HG03045 (cell line): ENCODE measurements around the gene FYTTD1.
"Not testable (repeated sequence)": the region's sequence is repeated elsewhere in the genome, so short reads cannot be mapped to it uniquely, and the experiment has no call there.

Experiments used
- ATAC-seq: cut with Tn5 transposase; IDR thresholded peaks from one replicate; pipeline ENCODE4 v1.9.1; 2021; ENCODE audit warnings: mild to moderate bottlenecking, moderate library complexity; ENCODE audit not compliant: unreplicated experiment

The FYTTD1 gene, protein sequence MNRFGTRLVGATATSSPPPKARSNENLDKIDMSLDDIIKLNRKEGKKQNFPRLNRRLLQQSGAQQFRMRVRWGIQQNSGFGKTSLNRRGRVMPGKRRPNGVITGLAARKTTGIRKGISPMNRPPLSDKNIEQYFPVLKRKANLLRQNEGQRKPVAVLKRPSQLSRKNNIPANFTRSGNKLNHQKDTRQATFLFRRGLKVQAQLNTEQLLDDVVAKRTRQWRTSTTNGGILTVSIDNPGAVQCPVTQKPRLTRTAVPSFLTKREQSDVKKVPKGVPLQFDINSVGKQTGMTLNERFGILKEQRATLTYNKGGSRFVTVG

DNA sequence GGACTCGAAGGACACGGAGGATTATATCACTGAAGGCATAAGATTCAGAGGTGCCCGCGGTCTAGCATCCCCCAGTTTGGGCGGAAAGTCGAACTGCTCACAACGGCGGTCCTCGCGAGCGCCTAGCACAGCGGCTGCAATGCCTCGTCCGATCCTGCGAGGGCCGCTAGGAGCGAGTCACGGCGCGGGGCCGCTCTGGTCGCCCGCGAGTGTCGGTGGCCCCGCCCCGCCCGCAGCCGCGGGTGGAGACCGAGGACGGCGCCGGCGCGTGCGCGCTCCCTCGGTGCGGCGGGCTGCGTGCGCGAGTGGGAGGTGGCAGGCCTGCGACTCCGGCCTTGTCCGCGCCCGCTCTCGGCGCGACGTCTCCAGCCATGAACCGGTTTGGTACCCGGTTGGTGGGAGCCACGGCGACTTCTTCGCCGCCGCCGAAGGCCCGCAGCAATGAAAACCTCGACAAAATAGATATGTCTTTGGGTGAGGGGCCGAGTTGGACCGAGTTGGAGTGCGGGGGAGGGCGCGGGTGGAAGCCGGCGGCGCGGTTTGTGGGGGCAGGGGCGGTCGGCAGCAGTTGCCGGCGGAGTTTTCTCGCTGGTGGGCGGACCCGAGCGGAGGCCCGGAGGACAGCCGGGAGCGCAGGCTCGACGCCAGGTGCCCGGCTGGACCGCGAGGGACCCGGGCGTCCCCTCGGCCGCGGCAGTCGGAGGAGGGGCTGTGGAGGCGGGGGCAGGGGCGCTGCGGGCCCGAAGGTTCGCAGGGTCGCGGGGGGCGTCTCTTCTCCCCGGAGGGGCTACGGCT lies at the start of gene FYTTD1:
Gene FYTTD1 (plus strand): TSS at position 283 of the 795 bp plus-strand sequence. CDS start 89 bp downstream, at position 372.
- peak; percentile 78 for ATAC-seq

DNA sequence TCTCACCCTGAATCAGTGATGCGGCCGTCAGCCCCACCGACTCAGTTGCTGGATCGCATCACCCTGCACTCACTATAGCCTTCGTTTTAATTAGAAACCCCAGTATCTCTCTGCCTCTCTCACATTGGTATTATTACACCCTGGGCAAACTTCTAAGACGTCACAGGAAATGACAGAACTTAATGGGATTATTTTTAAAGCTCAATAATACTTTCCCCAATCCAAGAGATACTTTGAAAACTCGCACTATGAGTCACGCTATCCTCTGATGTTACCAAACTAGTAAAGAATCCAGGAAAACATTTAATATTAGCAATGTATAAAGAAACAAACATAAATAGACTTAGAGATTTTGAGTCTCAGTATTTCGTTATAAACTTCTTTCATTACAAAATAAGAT lies 49.6 kb upstream of the FYTTD1 start:
- ATAC-seq: no peak

DNA sequence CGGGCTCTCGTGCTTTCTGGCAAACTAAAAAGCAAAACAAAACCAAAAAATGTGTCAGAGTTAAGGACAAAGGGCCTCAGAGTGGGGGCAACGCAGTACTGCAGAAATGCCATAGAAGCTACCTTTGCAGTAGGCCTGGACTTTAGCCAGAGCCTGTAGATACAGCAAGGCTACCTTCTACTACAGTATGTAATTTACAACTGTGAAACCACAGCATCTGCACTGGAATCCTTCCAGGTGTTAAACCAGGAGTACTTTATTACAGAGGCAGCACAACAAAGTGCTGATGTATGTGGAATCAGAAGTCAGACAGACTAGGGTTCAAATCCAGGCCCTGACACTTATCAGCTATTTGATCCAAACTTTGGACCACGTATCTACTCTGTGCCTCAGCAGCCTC lies 47.8 kb upstream of the FYTTD1 start:
- ATAC-seq: no peak

DNA sequence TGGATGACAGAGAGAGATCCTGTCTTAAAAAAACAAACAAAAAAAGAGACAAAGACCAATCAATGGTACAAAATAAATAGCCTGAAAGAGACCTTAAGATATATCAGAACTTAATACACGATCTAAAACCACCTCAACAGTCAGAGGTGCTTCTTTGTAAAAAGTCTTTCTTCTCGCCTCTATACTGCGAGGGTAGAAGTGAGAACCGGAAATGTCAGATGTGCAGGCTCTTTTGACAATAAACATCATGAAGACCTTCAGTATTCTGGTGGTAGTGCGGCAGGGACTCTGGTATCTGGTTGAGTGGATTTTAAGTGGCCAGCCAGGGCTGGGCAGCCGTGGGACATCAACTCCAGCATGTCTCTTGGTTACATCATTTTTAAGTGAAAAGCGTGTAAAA lies 43.0 kb upstream of the FYTTD1 start:
- no peak for ATAC-seq

DNA sequence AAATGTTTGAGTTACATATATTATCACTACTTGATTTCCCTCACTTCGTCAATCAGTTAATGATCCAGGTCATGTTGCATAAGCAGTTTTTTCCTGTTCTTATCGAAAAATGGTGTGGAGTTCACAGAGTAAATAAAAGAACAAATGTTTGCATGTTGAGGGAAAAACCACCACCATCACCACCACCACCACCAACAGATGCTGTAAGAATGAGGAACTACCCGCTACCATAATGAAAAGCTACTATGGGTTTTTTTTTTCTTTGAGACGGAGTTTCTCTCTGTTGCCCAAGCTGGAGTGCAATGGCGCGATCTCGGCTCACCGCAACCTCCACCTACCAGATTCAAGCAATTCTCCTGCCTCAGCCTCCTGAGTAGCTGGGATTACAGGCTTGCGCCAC lies 40.5 kb upstream of the FYTTD1 start:
- no peak for ATAC-seq

DNA sequence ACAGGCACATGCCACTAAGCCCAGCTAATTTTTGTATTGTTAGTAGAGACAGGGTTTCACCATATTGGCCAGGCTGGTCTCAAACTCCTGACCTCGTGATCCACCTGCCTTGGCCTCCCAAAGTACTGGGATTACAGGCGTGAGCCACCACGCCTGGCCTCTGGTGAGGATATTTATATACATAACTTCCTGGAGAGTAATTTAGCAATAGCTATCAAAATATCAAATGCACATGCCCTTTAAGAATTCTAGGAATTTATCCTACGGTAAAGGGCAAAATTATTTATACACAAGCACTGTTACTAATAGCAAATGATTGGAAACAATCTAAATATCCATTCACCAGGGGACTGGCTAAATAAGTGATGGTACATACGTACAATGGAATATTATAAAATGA lies 38.7 kb upstream of the FYTTD1 start:
- not testable (repeated sequence) for ATAC-seq

DNA sequence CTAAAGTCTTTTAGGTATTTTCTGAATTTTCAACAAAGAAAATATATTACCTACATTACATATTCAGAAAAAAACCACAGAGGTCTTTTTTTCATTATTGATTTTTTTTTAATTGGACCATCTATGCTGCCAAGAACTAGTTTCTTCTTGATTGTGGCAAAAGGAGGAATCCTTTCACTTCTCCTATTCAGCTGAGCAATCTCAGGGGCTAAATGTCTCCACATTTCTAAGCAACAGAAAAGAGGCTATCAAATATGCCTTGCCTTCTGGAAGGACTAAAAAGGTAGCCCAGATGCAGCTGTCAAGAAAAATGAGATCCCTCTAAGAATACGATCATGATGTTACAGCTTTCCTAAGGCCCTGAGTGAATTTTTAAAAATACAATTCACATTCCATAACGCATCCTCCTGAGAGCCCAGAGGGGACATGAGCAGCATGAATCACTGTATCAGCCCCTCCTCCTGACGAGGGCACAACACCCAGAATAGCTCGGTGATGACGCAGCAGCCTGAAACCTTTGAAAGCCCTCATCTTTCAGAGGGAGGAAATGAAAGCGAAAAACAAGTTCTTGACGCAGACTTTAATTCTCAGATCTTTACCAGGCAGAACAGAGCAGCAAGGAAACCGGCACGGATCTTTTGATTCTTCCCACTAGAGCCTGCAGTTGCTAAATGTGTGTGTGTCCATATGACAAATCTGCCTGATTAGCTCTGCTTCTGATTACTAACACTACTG lies 37.5 kb upstream of the FYTTD1 start:
- ATAC-seq: peak; percentile 91

DNA sequence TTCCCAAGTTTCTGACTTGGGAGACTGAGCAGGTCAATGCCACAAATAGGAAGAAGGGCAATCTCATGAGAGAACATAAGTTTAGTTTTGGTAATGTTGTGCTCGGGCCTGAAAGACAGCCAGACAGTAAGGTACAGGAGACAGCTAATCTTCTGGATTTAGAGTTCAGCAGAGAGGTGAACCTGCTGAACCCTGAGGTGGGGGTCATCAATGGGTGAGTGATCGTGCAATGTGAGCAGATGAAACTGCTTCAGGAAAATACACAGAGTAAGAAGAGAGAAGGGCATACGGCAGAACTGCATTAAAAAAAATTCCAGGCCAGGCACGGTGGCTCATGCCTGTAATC lies 36.2 kb upstream of the FYTTD1 start:
- ATAC-seq: no peak

DNA sequence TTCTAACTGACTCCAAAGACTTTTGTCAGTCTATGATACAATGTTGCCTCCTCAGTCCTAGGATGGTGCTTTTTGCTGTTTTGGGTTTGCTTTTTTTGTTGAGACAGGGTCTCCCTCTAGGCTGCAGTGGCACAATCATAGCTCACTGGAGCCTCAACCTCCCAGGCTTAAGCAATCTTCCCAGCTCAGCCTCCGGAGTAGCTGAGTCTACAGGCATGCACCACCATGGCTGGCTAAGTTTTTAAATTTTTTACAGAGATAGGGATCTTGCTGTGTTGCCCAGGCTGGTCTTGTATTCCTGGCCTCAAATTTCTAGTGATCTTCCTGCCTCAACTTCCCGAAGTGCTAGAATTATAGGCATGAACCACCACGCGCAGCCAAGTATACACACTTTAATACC lies 35.4 kb upstream of the FYTTD1 start:
- no peak for ATAC-seq

DNA sequence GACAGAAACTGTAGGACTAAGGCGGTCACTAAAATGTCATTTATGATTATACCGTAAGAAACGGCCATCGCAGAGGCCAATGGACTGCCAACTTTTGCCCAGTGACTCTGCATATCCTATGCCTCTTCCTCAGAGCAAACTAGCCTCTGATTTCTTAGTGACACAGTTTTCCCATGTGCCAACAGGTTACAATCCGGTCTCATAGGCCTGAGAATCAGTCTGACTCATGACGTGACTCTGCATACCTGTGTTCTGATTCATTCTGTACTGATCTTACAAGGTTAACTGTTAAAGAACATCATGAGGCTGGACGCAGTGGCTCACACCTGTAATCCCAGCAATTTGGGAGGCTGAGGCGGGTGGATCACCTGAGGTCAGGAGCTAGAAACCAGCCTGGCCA lies 30.8 kb upstream of the FYTTD1 start:
- no peak for ATAC-seq

DNA sequence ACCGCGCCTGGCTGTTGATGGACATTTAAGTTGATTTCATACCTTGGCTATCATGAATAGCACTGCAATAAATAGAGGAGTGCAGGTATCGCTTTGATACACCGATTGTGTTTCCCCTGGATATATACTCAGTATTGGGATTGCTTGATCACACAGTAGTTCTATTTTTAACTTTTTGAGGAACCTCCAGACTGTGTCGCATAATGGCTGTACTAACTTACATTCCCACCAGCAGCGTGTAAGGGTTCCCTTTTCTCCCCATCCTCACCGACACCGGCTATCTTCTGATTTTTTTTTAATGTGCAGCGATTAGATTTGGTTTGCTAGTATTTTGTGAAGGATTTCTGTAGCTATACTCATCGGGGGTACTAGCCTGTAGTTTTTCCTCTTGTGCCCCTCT lies 29.0 kb upstream of the FYTTD1 start:
- no peak for ATAC-seq

DNA sequence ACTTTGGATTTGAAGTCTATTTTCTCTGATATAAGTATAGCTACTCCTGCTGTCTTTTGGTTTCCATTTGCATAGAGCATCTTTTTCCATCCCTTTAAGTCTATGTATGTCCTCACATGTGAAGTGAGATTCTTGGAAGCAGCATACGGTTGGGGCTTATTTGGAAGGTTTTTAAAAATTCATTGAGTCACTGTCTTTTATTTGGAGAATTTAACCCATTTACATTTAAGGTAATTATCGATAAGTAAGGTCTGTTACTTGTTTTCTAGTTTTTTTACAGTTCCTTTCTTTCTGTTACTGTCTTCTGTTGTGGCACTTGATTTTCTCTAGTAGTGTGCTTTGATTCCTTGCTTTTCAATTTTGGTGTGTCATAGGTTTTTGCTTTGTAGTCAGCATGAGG lies 26.9 kb upstream of the FYTTD1 start:
- no peak for ATAC-seq

DNA sequence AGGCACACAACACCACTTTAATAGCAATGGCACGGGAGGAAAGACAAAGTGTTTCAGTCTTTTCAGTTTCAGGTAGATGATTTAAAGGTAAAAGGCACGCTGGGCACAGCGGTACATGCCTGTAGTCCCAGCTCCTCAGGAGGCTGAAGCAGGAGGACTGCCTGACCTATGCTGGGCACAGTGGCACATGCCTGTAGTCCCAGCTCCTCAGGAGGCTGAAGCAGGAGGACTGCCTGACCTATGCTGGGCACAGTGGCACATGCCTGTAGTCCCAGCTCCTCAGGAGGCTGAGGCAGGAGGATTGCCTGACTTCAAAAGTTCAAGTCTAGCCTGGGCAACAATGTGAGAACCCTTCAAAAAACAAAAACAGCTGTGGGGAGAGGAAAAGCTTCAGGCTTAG lies 21.8 kb upstream of the FYTTD1 start:
- ATAC-seq: not testable (repeated sequence)

DNA sequence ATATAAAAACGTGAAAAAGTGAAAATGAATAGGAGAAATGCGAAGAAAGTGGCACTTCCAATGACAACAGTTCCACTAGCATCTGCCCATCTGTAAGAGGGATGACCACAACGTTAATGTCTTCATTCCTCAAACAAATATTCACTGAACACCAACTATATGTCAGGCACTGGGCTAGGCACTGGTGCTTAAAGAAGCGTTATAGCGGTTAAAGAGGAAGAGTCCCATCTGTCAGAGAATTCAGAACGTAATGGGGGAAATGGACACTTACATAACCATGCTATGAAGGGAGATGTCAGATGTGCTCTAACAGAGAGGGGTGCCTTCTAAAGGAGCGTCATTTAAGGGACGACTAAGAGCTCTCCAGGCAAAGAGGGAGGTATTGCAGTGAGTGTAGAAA lies 21.2 kb upstream of the FYTTD1 start:
- ATAC-seq: no peak

DNA sequence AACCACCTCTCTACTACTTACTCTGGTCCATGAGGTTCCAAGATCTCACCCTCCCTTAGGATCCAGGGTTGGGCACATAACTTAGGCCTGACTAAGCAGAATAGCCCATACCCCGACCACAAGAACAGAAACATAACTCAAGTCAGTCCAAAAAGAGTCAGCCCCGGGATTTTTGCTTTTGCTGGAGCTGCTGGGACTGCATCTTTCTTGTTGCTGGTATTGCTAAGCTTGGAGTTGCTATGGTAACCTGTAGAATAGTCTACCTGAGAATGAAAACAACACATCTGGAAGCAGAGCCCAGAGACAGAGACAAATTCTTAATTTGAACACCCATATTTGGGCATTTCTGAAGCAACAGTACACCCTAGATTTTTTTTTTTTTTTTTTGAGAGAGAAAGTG lies 19.5 kb upstream of the FYTTD1 start:
- ATAC-seq: no peak

DNA sequence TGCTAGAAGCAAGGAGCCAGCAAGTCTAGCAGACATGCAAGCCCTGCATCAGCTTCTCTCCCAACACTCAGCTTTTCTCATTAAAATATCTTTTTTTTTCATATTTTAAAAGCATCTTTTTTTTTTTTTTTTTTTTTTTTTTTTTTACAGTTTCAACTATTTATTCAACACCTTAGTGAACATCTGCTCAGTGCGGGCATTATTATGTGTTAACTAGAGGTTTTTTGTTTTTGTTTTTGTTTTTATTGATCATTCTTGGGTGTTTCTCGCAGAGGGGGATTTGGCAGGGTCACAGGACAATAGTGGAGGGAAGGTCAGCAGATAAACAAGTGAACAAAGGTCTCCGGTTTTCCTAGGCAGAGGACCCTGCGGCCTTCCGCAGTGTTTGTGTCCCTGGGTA lies 18.9 kb upstream of the FYTTD1 start:
- ATAC-seq: not testable (repeated sequence)

DNA sequence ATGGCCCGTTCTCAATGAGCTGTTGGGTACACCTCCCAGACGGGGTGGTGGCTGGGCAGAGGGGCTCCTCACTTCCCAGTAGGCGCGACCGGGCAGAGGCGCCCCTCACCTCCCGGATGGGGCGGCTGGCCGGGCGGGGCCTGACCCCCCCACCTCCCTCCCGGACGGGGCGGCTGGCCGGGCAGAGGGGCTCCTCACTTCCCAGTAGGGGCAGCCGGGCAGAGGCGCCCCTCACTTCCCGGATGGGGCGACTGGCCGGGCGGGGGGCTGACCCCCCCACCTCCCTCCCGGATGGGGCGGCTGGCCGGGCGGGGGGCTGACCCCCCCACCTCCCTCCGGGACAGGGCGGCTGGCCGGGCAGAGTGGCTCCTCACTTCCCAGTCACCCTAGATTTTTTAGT lies 18.2 kb upstream of the FYTTD1 start:
- not testable (repeated sequence) for ATAC-seq

DNA sequence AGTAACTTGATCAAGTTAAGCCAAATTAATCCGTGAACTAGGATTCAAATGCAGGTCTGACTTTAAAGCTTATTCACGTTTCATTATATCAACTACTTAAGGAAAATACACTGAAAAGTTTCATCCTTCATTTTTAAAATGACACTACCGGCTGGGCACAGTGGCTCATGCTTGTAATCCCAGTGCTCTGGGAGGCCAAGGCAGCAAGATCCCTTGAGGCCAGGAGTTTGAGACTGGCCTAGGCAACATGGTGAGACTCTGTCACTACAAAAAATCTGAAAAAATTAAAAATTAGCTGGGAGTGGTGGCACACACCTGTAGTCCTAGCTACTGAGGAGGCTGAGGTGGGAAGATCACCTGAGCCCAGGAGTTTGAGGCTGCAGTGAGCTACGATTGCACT lies 16.6 kb upstream of the FYTTD1 start:
- ATAC-seq: no peak

DNA sequence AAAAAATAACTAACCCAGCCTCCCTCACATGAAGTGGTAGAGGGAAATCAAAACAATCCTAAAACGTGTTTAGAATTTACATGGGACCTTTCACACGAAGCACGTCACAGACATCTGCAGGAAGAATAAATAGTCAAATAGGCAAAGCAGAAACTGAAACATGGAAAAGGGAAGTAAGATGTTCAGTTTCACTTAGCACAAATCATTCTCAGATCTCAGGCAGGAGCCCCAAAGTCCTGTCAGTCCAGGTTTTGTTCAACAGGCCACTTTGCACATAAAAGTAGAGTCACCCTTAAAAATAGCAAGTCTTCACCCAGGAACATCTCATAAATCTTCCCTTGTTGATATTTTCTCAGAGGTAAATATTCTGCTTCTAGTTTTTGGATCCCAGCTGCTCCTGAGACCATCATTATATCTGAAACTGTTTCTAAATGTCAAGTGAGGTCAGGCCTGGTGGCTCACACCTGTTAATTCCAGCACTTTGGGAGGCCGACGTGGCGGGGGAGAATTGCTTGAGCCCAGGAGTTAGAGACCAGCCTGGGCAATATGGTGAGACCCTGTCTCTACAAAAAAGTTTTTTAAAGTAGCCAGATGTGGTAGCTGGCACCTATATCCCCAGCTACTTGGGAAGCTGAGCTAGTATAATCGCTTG lies 14.9 kb upstream of the FYTTD1 start:
- ATAC-seq: peak; percentile 40

DNA sequence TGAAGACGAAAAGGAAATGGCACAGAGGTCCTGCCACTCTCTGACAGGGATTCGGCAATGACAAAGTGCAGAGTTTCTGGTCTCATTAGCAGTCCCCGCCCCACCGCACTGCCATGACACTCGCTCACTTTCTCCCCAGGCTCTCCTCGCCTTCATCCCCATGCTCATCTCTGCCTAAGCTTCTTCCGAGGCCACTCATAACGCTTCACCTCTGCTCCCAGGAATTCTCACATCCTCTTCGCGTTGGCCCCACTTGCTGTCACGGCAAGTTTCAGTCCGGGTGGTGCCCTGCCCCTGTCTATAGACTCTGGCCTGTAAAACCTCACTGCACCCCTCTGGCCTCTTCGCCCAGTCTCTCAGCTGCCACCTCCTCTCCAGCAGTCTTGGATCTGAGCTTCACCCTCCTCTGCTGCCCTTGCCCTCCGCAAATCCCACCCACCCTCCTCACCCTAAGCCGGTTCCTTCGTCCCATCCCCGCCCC lies 13.6 kb upstream of the FYTTD1 start:
- peak; percentile 26 for ATAC-seq
